ENCODE measurements around the gene ZNF500.

ZNF500 gene

DNA sequence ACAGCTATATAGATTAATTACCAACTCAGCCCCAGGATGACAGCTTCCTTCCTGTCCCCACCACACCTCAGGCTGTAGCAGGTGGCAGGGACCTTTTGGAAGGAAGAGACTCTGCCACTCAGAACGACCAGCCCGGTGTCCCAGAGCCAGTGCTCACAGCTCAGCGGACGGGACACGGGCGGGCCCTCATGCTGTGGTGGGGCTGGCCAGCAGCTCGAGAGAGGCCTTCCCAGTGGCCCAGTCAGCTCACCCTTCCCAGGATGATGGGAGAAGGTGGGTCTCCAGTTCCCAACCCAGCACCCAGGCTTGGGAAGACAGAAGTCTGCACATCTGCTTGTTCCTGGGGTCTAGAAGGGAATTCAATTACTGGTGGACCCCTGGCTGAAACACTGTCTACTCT lies 63.1 kb downstream of the ZNF500 start:
- DNase-seq: no peak

DNA sequence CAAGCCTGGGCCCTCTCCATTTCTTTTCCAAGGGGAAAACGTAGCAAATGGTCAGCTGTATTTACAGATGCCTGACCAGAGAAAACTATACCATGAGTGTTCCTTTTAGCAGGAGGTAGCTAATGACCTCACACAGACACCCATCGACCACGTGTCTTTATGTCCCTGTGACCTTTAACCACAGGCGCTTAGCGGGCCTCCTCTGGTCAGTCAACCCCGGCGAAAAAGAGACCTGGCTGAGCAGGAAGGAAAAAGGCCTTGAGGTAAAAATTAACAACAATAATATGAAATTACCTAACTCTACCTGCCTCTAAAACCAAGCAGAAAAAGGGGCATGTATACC lies 64.5 kb downstream of the ZNF500 start:
- DNase-seq: no peak

DNA sequence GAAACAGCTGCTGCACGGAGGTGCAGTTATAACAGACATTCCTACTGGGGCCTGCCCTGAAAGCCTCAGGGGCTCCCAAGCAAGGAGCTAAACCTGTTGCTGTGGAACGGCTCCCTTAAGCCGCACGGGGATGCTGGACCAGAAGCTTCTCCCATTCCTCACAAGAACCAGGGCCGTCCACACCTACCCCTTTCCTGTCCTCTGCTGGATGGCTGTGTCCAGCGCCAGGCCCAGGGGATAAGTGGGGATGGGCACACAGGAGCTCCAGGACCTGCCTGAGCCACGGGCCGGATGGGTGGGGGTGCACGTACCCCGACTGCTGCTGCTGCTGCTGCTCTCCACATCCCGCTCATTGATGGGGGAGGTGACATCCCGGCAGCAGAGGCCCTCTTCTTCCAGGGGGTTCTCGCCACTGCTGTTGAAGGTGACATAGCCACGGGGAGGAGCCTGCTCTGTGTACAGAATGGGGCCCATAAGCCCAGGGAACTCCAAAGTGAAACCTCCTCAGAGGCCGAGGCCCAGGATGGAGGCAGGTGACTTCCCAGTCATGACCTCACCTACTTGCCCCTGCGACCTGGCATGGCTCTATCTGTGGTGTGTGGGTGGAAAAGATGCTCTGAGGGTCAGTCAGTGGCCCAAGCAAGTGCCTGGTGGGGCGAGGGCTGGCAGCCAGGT lies 65.0 kb downstream of the ZNF500 start:
- DNase-seq: no peak

DNA sequence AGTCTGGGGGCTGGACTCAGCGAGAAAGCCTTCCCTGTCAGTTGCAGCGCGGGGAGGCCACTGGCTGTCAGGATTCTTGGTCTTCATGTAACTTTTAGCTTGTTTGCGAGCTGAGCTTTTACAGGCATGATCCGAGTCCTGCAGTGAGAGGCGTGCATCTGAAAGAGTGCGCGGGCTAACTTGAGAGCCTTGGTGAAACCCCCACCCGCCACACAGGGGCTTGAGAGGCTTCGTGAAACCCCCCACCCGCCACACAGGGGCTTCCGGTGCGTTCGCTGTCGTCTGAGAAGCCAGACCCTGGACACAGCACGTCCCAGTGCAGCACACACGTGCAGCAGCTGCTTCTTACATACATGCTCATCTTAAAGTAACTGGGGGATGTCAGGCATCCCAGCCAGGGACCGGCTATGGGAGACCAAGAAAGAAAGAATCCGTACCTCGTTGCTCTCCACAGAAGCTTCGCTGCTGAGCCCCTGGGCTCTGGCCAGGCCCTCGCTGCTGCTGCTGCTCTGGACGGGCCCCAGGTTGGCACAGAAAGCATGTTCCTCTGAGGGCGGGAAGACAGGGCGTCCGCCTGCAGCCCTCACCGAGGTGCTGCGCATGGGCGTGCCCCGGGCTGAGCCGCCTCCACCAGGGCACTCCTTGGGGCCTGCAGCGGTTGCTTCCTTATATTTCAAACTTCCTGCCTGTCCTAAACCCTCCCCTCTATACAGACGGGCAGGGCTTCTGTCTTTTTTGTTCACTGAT lies 65.8 kb downstream of the ZNF500 start:
- peak in 1 of 14 donors; percentile 39 for DNase-seq

DNA sequence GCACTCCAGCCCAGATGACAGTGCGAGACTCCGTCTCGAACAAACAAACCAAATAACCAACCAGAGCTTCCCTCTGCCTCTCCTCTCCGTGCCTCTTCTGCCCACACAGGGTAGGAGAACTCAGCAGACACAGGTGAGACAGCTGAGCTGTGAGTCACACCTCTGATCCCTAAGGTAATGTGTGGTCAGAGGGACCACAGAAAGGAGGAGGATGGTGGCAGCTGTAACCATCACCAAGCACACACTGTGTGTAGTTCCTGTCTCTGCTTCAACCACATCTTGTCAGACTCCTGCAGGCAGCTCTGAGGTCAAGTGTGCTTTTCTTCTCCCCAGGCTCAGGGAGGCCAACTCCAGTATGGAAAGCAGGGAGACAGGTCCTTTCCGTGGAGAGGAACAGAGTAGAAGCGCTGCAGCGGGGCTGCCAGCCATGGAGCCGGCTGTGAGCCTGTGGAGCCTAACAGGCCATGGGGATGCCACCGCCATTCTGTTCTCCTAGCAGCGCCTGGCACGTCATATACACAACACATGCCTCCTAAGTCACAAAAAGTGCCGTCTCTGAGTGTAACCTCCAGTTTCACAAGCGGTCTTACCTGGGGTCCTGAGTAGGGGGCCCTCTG lies 66.5 kb downstream of the ZNF500 start:
- no peak for DNase-seq

DNA sequence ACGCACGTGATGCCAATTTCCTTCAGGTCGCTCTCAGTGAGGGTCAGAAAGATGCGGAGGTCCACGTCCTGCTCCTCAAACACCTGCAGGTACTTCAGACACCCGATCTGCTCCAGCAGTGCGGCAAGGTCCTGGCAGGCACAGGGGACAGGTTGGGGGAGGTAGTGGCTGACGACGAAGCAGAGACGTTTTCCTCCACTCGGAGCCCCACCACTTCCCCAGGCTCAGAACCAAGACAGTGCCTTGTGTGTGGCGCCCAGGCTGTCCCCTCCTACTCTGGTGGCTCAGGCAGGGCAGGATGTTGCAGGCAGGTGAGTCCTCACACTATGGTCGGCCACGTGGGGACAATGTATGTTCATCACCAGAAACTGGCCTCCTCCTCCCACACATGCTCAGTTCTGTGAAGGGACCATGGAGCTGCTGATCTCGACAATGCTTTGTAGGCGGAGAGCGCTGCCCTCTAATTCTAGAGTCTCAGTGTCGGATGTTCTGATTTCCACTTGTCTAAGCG lies 67.9 kb downstream of the ZNF500 start:
- DNase-seq: no peak

DNA sequence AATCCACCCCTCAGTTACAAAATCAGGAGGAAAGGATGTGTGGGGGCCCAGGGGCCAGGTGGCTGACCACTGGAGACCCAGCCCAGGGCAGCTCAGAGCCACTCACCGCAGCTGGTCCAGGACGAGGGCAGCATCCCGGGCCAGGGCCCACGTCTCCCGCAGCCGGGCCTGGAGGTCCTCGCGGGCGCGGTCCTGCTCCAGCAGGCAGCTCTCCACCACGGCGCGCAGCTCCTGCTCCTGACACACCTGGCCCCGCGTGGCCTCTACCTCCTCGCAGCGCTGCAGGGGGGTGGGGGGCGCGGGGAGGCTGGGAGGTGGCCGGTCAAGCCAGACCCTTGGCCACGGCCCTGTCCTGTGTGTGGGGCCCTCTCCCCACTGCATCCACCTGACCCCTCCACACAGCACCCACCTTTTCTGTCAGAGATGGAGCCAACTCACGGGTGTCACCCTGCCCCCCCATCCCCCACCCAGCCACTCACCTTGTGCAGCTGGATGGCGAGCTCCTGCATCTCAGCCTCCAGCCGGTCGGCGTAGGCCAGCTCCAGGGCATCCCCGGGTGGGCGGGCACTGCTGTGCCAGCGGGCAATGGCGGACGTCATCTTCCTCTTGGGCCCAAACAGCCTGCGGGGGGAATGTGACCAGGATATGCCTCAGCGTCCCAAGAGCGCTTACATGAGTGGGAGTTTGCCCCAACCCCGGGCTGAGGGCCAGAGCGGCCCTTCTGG lies 68.5 kb downstream of the ZNF500 start:
- DNase-seq: no peak
